H1 (cell line): ENCODE results near the gene NELL1. TPM values are rescaled to one million over a fixed set of nuclear protein-coding genes. Genes with fewer than 3 reads are reported as not detected.

ENCODE experiments used
- CTCF ChIA-PET: fragments of 300-600 bp; sonication (Branson Sonifier 250); formaldehyde crosslinking; loops from one replicate; lab custom pipeline; 2021; ENCODE audit not compliant: partially characterized antibody; lab: Charles Lee
- POLR2A ChIA-PET: fragments of 300-600 bp; sonication (Branson Sonifier 250); formaldehyde crosslinking; loops from one replicate; lab custom pipeline; 2021; ENCODE audit warnings: inconsistent platforms; ENCODE audit not compliant: partially characterized antibody; lab: Charles Lee
- DNase-seq, 2 experiments: peaks; one replicate each; pipeline versions ENCODE4 v3.0.0 to v3.0.0-alpha.2; 2010 to 2022; ENCODE audit warnings: low spot score in 2 of 2, low read depth in 1 of 2, mixed read lengths in 1 of 2
- FAIRE-seq: peaks from 2 replicates; lab custom pipeline; 2011; peaks lifted over from hg19 to GRCh38; lab: Jason Lieb, UNC
- H2AFZ ChIP-seq: 2 replicates; pipeline ENCODE4 v1.8.1; 2012; ENCODE audit warnings: low read length, inconsistent platforms
- H2AK5ac ChIP-seq: 2 replicates; pipeline ENCODE4 v1.6.1; 2013; ENCODE audit warnings: low read depth, low read length
- H2BK120ac ChIP-seq: replicated peaks from 2 replicates; pipeline ENCODE3; 2013; ENCODE audit warnings: low read depth, low read length, inconsistent platforms
- H2BK12ac ChIP-seq: 2 replicates; pipeline ENCODE4 v1.6.1; 2013; ENCODE audit warnings: low read depth, low read length
- H2BK15ac ChIP-seq: 2 replicates; pipeline ENCODE4 v1.6.1; 2013; ENCODE audit warnings: low read length
- H2BK20ac ChIP-seq: 2 replicates; pipeline ENCODE4 v1.6.1; 2013; ENCODE audit warnings: low read length
- H2BK5ac ChIP-seq: 2 replicates; pipeline ENCODE4 v1.6.1; 2013; ENCODE audit warnings: low read depth, low read length
- H3K14ac ChIP-seq: 2 replicates; pipeline ENCODE4 v1.6.1; 2013; ENCODE audit warnings: inconsistent platforms; ENCODE audit not compliant: insufficient read length
- H3K18ac ChIP-seq: 2 replicates; pipeline ENCODE4 v1.6.1; 2013; ENCODE audit warnings: low read length; ENCODE audit errors: extremely low read depth
- H3K23ac ChIP-seq: 2 replicates; pipeline ENCODE4 v1.6.1; 2013; ENCODE audit warnings: inconsistent platforms; ENCODE audit not compliant: insufficient read length
- H3K23me2 ChIP-seq: 2 replicates; pipeline ENCODE4 v1.6.1; 2013; ENCODE audit warnings: low read depth, low read length
- H3K27ac ChIP-seq: 2 replicates; pipeline ENCODE4 v1.6.1; 2011; ENCODE audit warnings: low read depth, low read length, inconsistent platforms
- H3K27me3 ChIP-seq, 4 experiments: replicated peaks in 1 of 4; 1 replicate in 1 of 4; 2 replicates in 3 of 4; pipeline versions ENCODE4 v1.6.1 to v1.8.1; 2011 to 2013; ENCODE audit warnings: low read length in 3 of 4, mild to moderate bottlenecking in 3 of 4, inconsistent platforms in 2 of 4, mixed read lengths in 2 of 4, moderate library complexity in 1 of 4; ENCODE audit not compliant: control insufficient read depth in 3 of 4, insufficient read depth in 3 of 4; ENCODE audit errors: extremely low read depth in 1 of 4
- H3K36me3 ChIP-seq, 4 experiments: 2 replicates each; pipeline versions ENCODE4 v1.6.1 to v1.8.1; 2011 to 2013; ENCODE audit warnings: mild to moderate bottlenecking in 4 of 4, low read length in 3 of 4, moderate library complexity in 2 of 4, control low read depth in 1 of 4, inconsistent platforms in 1 of 4; ENCODE audit not compliant: insufficient read depth in 4 of 4, control insufficient read depth in 2 of 4
- H3K4ac ChIP-seq: replicated peaks from 2 replicates; pipeline ENCODE3; 2013; ENCODE audit warnings: low read length, low read depth, mixed read lengths, inconsistent platforms; ENCODE audit not compliant: insufficient read length
- H3K4me1 ChIP-seq, 4 experiments: replicated peaks in 1 of 4; 1 replicate in 1 of 4; 2 replicates in 3 of 4; pipeline versions ENCODE4 v1.6.1 to v1.8.1; 2011 to 2013; ENCODE audit warnings: low read length in 3 of 4, inconsistent platforms in 2 of 4, mixed read lengths in 1 of 4; ENCODE audit not compliant: insufficient read depth in 4 of 4, control insufficient read depth in 3 of 4
- H3K4me2 ChIP-seq, 2 experiments: 2 replicates each; pipeline versions ENCODE4 v1.6.1 to v1.8.1; 2011 to 2013; ENCODE audit warnings: low read depth in 2 of 2, low read length in 2 of 2, control low read depth in 1 of 2, inconsistent platforms in 1 of 2, mild to moderate bottlenecking in 1 of 2; ENCODE audit not compliant: insufficient read depth in 1 of 2
- H3K4me3 ChIP-seq, 4 experiments: fragments of 200-600, 300-600 bp in 1 of 4; sonication (generic), shearing (Covaris generic), sonication (Bioruptor Twin) in 1 of 4; 2 replicates each; pipeline versions ENCODE4 v1.5.1 to v1.8.1; 2011 to 2016; ENCODE audit warnings: low read length in 4 of 4, low read depth in 3 of 4, control low read depth in 2 of 4, inconsistent platforms in 2 of 4, mild to moderate bottlenecking in 2 of 4, mixed read lengths in 1 of 4, moderate library complexity in 1 of 4; ENCODE audit not compliant: insufficient read depth in 2 of 4; ENCODE audit errors: extremely low read depth in 1 of 4
- H3K56ac ChIP-seq: replicated peaks from 2 replicates; pipeline ENCODE3; 2013; ENCODE audit warnings: low read depth, mild to moderate bottlenecking, mixed read lengths, low read length, inconsistent platforms; ENCODE audit not compliant: insufficient read length
- H3K79me1 ChIP-seq: 2 replicates; pipeline ENCODE4 v1.6.1; 2013; ENCODE audit warnings: low read depth, low read length, control low read depth
- H3K79me2 ChIP-seq, 2 experiments: 2 replicates each; pipeline versions ENCODE4 v1.6.1 to v1.8.1; 2012 to 2013; ENCODE audit warnings: low read length in 2 of 2, mild to moderate bottlenecking in 2 of 2, inconsistent platforms in 1 of 2; ENCODE audit not compliant: insufficient read depth in 2 of 2, control insufficient read depth in 1 of 2
- H3K9ac ChIP-seq, 4 experiments: replicated peaks in 1 of 4; 1 replicate in 1 of 4; 2 replicates in 3 of 4; pipeline versions ENCODE4 v1.6.1 to v1.8.1; 2011 to 2013; ENCODE audit warnings: low read depth in 3 of 4, low read length in 3 of 4, control low read depth in 2 of 4, mild to moderate bottlenecking in 2 of 4, moderate library complexity in 2 of 4, inconsistent platforms in 1 of 4; ENCODE audit errors: extremely low read depth in 1 of 4
- H3K9me3 ChIP-seq, 2 experiments: 2 replicates each; pipeline versions ENCODE4 v1.6.1 to v1.8.1; 2012 to 2013; ENCODE audit warnings: mild to moderate bottlenecking in 2 of 2, moderate library complexity in 2 of 2, control low read depth in 1 of 2, inconsistent platforms in 1 of 2, low read depth in 1 of 2, low read length in 1 of 2, mixed read lengths in 1 of 2; ENCODE audit not compliant: insufficient read depth in 2 of 2
- H4K20me1 ChIP-seq, 2 experiments: replicated peaks in 1 of 2; 2 replicates each; pipeline versions ENCODE3 to v1.8.1; 2011 to 2013; ENCODE audit warnings: inconsistent platforms in 2 of 2, low read length in 2 of 2, mild to moderate bottlenecking in 1 of 2; ENCODE audit not compliant: insufficient read depth in 2 of 2, control insufficient read depth in 1 of 2
- H4K5ac ChIP-seq: 2 replicates; pipeline ENCODE4 v1.6.1; 2013; ENCODE audit warnings: low read length, low read depth, mixed read lengths, inconsistent platforms; ENCODE audit not compliant: insufficient read length
- H4K8ac ChIP-seq: 2 replicates; pipeline ENCODE4 v1.8.0; 2013; ENCODE audit warnings: mild to moderate bottlenecking, moderate library complexity, low read length, inconsistent platforms; ENCODE audit not compliant: insufficient read depth; ENCODE audit errors: extremely low read depth
- H4K91ac ChIP-seq: replicated peaks from 2 replicates; pipeline ENCODE3; 2013; ENCODE audit warnings: low read length, mixed read lengths, inconsistent platforms; ENCODE audit not compliant: insufficient read length
- BRCA1 ChIP-seq: IDR thresholded peaks from 2 replicates; pipeline ENCODE4 v1.6.1; 2012; ENCODE audit warnings: low read depth, low read length, improper control_type of control experiment
- CTBP2 ChIP-seq: IDR thresholded peaks from 2 replicates; pipeline ENCODE4 v1.7.0; 2011; ENCODE audit warnings: borderline replicate concordance, mild to moderate bottlenecking, moderate library complexity, mixed read lengths, low read length; ENCODE audit not compliant: insufficient read depth, insufficient read length
- E2F6 ChIP-seq: IDR thresholded peaks from 2 replicates; pipeline ENCODE4 v1.6.1; 2012; ENCODE audit warnings: inconsistent platforms
- EP300 ChIP-seq, 2 experiments: IDR thresholded peaks; 1 replicate in 1 of 2; 2 replicates in 1 of 2; pipeline ENCODE4 v1.6.1; 2011 to 2012; ENCODE audit warnings: low read depth in 2 of 2, low read length in 2 of 2, mild to moderate bottlenecking in 2 of 2, borderline replicate concordance in 1 of 2, inconsistent platforms in 1 of 2, moderate library complexity in 1 of 2
- JUND ChIP-seq: IDR thresholded peaks from 2 replicates; pipeline ENCODE4 v1.6.1; 2011; ENCODE audit warnings: mild to moderate bottlenecking, improper control_type of control experiment, low read length
- RBBP5 ChIP-seq: IDR thresholded peaks from 2 replicates; pipeline ENCODE4 v1.7.1; 2012; ENCODE audit warnings: low read depth, mild to moderate bottlenecking, inconsistent platforms, low read length, moderate library complexity, borderline replicate concordance
- RNF2 ChIP-seq: fragments of 200-900, 300-1000 bp; sonication (generic); IDR thresholded peaks from 2 replicates; pipeline ENCODE4 v1.7.1; 2016; ENCODE audit warnings: borderline replicate concordance, low read depth, mild to moderate bottlenecking, antibody characterized with exemption, low read length; ENCODE audit not compliant: poor library complexity, severe bottlenecking; ENCODE audit errors: missing control alignments
- SIX5 ChIP-seq: IDR thresholded peaks from 2 replicates; pipeline ENCODE4 v1.6.1; 2011; ENCODE audit warnings: mild to moderate bottlenecking, low read depth, low read length
- TCF12 ChIP-seq: IDR thresholded peaks from 2 replicates; pipeline ENCODE4 v1.6.1; 2011; ENCODE audit warnings: low read depth, mild to moderate bottlenecking, low read length
- USF2 ChIP-seq: IDR thresholded peaks from 2 replicates; pipeline ENCODE4 v1.6.1; 2011; ENCODE audit warnings: low read length, improper control_type of control experiment
- WGBS, 2 experiments: shearing (Covaris generic) in 1 of 2; methylation state at CpG; one replicate each; pipeline versions ENCODE4 v1.1.6 to v1.1.7; 2013 to 2015; ENCODE audit warnings: low lambda C conversion rate in 2 of 2, mixed read lengths in 2 of 2, inconsistent platforms in 1 of 2, low coverage in 1 of 2, missing lambda C conversion rate in 1 of 2; ENCODE audit not compliant: insufficient replicate concordance in 2 of 2, insufficient coverage in 1 of 2, insufficient read length in 1 of 2; ENCODE audit errors: extremely low coverage in 1 of 2, missing lambda C conversion rate in 1 of 2; 5-methylcytosine and 5-hydroxymethylcytosine counted together
- polyA plus RNA-seq, 7 experiments: library from polyadenylated mRNA; depleted of rRNA in 3 of 7; stranded (reverse) in 5 of 7; unstranded in 2 of 7; fragments of >200 nt in 5 of 7; fragments of 200-250 nt in 2 of 7; gene quantifications; 1 replicate in 5 of 7; 2 replicates in 1 of 7; 4 replicates in 1 of 7; pipeline versions ENCODE4 v1.2.1 to v1.2.3, GENCODE V29; 2011 to 2013; ENCODE audit warnings: missing spikeins in 2 of 7, mixed read lengths in 2 of 7
- total RNA-seq: library from RNA; stranded (reverse); fragmentation: NEBNext Ultra II Directional; extraction: Animal tissue kit (Norgen Biotek cat#: 25700); gene quantifications from 2 replicates; pipeline ENCODE4 v1.2.1, GENCODE V29; 2021

The NELL1 gene
- total and polyA plus RNA-seq, 2 of the 8 experiments (the other 6 are each of a cell fraction or from before 2014, with no cell fraction given): 0.21 TPM; not detected in 1

- Histone ChIP-seq H2BK15ac (no peak overlapping the region), H2BK20ac (no peak overlapping the region), H3K14ac (no peak overlapping the region), H3K9me3 (no peaks in the 10 kb centered on the region), H3K4me1 (peaks cover 0 to 4% (median 0%) of the 10 kb centered on the region in 4 experiments; a peak in 2 of 7 replicates), H3K23ac (no peak overlapping the region), H2AFZ (no peak overlapping the region), H4K91ac (no peak overlapping the region), H4K5ac (no peak overlapping the region), H3K4me3 (no peak overlapping the region), H3K4ac (no peak overlapping the region), H3K79me1 (no peaks in the 10 kb centered on the region), H3K79me2 (no peaks in the 10 kb centered on the region), H3K18ac (no peak overlapping the region), H3K23me2 (no peaks in the 10 kb centered on the region), H3K27me3 (no peaks in the 10 kb centered on the region), H2BK12ac (no peak overlapping the region), H3K27ac (no peak overlapping the region), H4K8ac (no peak overlapping the region), H3K56ac (no peak overlapping the region), H3K36me3 (no peaks in the 10 kb centered on the region), H3K4me2 (no peak overlapping the region), H2BK120ac (no peak overlapping the region), H2BK5ac (no peak overlapping the region), H3K9ac (no peak overlapping the region), H2AK5ac (no peak overlapping the region), H4K20me1 (no peaks in the 10 kb centered on the region)
- WGBS, 2 experiments: 92% methylated on average over 2 of the region's 2 CpGs; no CpG with 5 or more reads in 1 of the 2 experiments
- ChIA-PET CTCF (interaction anchor here (0.7 to 1.0 kb wide), 2 partner anchors 10 to 47 kb away, joined by 3 to 4 read pairs; no protein-coding TSS in a partner anchor), POLR2A (no interaction called here)
- DNase-seq (no peak), FAIRE-seq (no peak)
- TF ChIP-seq EP300 (IDR thresholded peaks at IDR 0.05; ENCODE audit: borderline replicate concordance in 1 of 2, low read depth in 2 of 2, low read length in 2 of 2) (no peak), USF2 (no peak), SIX5 (no peak), BRCA1 (no peak), E2F6 (no peak), TCF12 (no peak), CTBP2 (no peak), JUND (no peak), RBBP5 (no peak), RNF2 (no peak)
These were observed 795.3 kb downstream of the NELL1 start for GRCh38 chr11:21464601-21465193.
